Cerebellar nuclear complex (tissue), 1 donor: ENCODE measurements around the gene ANKRD13C.

Experiments used
- DNase-seq, 2 experiments: peaks; one replicate each; lab custom pipeline; 2025; lab: John Stamatoyannopoulos, UW

Gene ANKRD13C

DNA sequence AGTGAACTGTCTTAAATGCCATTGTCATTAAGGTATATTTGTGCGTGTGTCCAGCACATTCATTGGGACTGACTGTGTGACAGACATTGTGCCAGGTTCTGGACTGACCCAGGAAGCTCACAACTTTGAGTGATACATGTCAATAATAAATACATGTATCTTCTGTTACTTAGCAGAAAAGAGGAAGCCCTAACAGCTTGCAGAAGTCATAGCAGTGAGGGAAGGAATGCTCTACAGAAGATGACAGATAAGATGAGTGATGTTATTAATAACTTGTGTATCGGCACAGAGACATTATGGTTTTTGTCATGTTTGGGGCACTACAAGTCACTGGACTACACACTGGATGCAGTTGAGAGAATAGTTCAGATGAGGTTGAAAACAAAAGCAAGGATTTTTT lies 134.5 kb downstream of the ANKRD13C start:
- DNase-seq = no peak

DNA sequence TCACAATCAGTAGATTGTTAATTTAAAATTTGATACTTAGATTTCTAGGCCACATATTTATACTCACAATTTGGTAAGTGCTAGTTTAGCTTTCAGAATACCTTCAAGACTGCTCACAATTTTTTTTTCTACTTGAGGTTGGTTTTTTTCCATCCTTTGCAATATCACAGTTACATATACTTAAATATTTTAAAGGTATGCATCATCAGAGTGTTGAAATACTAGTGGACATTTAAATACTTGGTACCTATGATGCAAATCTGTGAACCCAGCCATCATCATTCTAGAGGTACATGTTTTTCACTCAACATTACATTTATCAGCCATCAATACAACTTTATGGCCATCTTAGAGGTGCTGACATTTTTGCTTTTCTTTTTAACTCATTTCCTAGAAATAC lies 143.0 kb downstream of the ANKRD13C start:
- DNase-seq = no peak

GRCh38 chr1:70210820-70211219 lies 143.7 kb downstream of the ANKRD13C start:
- no peak for DNase-seq
